8988T (cell line): Measurements from ENCODE around the gene EDARADD.
A peak's percentile ranks its signal among the peaks of the same experiment; 100 is the strongest.
"Not testable (repeated sequence)": the region's sequence is repeated elsewhere in the genome, so short reads cannot be mapped to it uniquely, and the experiment has no call there.

Experiments used
- DNase-seq: peaks from one replicate; pipeline ENCODE4 v3.0.0; 2011

EDARADD gene

DNA sequence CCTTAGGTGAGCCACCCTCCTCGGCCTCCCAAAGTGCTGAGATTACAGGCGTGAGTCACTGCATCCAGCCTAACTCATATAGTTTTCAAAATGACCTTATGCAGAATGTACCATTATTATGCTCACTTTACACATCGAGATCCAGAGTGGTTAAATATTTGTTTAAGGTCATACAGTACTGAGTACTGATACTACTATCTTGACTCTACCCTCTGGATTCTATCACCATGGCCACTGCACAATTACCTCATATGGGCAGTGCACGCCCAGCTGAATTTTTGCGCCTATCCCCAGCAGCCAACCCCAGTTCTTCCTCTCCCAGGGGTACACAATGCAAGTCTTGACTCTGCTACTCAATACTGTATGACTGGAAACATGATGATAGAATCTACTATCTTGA lies 56.7 kb downstream of the EDARADD start:
- DNase-seq: no peak

DNA sequence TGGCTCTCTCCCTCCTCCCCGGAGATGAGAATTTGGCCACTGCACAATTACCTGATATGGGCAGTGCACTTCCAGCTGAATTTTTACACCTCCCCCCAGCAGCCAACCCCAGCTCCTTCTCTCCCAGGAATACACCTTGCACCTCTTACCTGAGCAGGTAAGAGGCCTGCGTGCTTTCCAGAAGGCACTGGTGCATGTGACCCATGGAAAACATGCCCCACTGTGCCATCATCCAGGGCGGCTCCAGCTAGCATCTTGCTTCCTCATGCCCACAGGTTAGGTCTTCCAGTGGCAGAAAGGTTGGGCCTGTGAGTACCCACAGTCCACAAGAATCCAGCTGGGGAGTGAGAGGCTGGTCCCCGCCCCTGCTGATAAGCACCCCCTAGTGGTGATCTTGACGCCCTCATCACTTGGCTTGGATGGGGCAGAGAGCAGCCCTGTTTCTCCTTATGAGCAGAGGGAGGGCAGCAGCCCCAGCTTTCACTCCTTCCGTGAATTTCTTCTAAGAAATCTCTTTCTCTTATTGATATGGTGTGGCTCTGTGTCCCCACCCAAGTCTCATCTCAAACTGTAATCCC lies 57.8 kb downstream of the EDARADD start:
- peak; percentile 35 for DNase-seq

GRCh38 chr1:236455243-236455642 lies 61.2 kb downstream of the EDARADD start:
- no peak for DNase-seq

- DNase-seq: no peak
Observed at GRCh38 chr1:236457775-236458174, 63.7 kb downstream of the EDARADD start.

DNA sequence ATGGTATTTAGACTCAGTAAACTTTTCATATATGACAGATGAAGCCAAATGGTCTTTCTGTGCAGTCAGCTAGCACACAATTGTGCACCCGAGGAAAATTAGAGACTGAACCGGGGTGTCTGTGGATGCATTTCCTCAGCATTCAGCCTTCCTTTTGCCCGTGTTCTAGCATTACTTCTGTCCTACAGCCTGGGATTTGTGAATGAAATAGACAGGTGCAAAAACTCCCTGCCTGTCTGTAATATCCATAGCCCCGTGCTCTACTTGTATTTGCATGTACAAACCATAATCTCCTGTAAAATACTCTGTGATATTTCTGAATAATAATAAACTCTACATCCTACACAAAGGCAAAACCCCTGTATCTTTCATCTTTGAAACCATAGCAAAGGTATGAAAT lies 64.9 kb downstream of the EDARADD start:
- DNase-seq: no peak

DNA sequence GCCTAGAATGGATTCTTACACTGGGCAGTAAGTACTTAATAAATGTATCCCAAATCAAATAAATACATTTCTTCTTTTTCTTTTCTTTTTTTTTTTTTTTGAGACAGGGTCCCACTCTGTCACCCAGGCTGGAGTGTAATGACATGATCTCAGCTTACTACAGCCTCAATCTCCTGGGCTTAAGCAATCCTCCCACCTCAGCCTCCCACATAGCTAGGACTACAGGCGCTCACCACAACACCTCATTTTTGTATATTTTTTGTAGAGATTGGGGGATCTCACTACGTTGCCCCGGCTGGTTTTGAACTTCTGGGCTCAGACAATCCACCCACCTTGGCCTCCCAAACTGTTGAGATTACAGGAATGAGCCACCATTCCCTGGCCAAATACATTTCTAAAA lies 66.0 kb downstream of the EDARADD start:
- DNase-seq: no peak

- not testable (repeated sequence) for DNase-seq
Observed at GRCh38 chr1:236464197-236464596, 70.1 kb downstream of the EDARADD start.

DNA sequence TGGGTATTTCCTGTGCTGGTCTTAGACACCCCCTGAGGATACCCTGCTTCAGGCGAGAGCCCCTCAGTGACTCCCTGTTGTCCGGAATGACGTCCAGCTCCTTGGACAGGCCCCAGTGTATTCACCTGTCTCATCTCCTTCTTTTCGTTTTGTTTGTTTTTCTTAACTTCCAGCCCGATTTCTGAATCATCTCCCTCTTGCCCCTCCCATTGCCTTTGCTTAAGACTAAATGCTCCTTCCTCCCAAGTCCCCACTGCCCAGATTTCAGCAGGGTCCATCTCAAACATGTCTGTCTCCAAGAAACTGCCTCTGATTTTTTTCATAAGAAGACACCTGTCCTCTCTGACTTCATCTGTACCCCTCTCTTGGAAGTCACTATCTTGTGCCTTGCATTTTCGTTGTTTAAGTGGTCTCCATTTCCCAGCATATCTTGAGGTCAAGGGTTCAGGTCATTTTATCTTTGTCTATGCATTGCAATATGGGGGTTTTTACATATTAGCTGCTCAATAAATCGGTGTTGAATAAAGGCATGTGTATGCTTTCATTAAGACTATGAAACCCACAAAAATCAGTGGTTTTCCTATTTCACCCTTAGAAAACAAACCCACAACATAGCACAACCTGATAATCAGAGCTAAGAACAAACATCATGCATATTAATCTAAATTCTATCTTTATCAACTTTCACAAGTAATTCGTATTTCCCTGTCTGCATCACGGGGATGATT lies 71.3 kb downstream of the EDARADD start:
- no peak for DNase-seq

- DNase-seq: no peak
Observed at GRCh38 chr1:236465959-236466303, 71.8 kb downstream of the EDARADD start.

DNA sequence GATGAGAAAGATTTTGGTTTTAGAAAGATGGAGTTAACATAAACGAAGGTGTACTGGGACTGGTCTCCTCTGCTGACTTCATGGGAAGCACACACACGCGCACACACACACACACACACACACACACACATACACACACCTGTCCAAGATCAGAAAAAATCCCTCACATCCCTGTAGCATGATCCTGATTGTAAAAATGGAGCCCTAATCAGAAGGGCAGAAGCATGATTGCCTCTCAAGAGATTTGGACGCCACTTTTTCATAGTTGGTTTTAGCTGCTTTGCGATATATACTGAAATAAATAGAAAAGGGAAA lies 73.2 kb downstream of the EDARADD start:
- DNase-seq: no peak

GRCh38 chr1:236468625-236469024 lies 74.5 kb downstream of the EDARADD start:
- no peak for DNase-seq

DNA sequence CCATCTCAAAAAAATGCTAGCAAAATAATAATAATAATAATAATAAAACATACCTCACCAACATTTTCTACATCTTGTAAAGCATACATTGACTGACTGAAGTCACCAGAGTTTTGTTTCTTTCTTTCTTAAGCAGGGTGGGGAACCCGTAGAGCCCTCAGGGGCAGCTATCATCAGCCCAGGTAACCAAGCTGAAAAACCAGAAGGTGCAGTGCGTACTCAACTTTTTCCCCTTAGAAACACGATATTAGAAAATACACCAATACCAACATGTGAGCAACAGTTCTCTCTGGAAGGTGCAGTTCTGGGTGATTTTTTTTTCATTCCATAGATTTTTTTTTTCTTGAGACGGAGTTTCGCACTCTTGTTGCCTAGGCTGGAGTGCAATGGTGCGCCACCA lies 75.4 kb downstream of the EDARADD start:
- DNase-seq: no peak

GRCh38 chr1:236471096-236471495 lies 77.0 kb downstream of the EDARADD start:
- DNase-seq: no peak

DNA sequence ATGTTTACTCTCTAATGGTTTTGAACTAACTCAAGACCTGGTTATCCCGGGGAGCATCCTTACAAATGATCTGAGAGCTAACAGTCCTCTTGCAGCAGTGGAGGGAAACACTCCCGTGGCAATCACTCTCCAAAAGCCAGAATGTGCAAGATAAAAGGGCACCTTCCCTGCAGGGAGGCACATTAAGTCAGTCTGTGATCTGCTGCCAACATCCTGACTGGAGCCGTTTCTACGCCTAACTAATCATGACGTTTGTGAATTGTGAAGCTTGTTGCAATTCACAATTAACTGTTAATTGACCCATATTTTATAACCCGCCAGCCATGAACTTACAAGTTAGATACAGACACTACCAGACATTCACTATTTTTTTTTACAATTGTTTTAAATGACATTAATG lies 77.6 kb downstream of the EDARADD start:
- DNase-seq: no peak

DNA sequence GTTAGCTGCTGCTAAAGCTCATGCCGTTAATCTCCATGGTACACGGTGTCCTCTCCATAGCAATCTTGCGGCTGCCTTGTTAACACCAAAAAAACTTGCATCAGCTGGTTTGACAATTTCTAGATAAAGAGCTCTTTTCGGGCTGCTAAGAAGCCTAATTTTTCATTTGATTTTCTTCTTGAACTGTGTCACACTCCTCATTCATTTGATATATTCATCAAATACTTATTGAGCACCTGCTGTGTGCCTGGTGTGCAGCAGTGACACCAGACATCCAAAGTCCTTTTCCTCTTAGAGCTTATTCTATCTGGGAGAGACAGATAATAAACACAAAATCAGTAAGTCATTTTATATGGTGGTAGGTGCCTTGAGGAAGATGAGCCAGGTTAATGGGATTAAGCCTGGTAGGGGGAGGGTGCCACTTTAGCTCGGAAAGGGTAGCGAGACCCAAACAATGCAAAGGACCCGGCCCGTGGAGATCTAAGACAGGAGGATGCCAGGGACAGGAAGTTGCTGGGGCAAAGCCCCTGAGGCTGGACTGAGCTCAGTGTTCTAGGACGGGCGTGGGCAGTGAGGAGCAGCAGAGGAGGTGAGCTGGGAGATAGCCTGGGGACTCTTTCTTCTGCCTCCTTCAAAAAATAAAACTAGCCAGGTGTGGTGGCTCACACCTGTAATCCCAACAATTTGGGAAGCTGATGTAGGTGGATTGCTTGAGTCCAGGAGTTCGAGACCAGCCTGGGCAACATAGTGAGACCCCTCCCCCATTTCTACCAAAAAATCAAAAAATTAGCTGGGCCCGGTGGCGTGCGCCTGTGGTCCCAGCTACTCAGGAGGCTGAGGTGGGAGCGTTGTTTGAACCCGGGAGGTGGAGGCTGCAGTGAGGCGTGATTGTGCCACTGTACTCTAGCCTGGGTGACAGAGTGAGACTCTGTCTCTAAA lies 79.0 kb downstream of the EDARADD start:
- DNase-seq: no peak

- DNase-seq: no peak
Observed at GRCh38 chr1:236476019-236476418, 81.9 kb downstream of the EDARADD start.

- DNase-seq: no peak
Observed at GRCh38 chr1:236480758-236481436, 86.8 kb downstream of the EDARADD start.

GRCh38 chr1:236484310-236484971 lies 90.4 kb downstream of the EDARADD start:
- no peak for DNase-seq

DNA sequence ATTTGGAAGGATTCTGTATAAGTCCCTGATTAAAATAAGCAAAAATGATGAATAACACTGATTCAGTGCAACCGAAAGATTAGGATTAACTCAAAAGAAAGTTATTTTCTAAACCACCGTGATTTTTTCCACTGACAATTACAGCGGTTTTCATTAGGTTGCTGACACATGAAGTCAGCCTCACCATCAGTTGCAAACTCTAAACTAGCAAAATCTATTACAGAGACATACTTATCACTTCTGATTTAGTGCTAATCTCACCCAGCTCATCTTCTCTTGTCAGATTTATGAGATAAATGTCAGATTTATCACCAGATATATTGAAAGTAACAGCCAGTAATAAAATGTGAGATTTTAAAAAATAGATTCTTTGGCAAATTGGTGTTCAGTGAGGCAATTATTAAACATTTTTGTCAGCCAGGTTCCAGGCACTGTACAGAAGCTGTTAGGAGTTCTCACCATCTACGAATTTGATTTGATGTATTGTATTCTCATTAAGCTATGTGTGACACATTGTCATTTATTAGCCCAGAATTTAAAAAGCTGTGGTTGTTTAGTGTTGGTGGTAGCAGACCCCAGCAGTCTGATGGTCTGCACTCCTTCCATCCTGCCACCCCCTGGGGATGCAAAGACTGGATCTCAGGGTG lies 92.4 kb downstream of the EDARADD start:
- DNase-seq: no peak

DNA sequence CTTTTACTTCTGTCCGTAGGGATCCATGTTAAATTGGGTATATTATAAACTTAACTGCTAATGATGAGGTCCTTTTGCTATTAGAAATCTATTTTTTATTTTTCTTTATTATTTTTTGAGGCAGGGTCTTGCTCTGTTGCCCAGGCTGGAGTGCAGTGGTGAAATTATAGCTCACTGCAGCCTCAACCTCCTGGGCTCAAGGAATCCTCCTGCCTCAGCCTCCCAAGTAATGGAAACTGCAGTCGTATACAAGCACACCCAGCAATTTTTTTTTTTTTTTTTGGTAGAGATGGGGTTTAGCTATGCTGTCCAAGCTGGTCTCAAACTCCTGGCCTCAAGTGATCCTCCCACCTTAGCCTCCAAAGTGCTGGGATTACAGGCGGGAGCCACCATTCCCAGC lies 95.1 kb downstream of the EDARADD start:
- DNase-seq: not testable (repeated sequence)

- no peak for DNase-seq
Observed at GRCh38 chr1:236489710-236490377, 95.8 kb downstream of the EDARADD start.
